Stimulated activated CD8-positive, alpha-beta memory T cell treated with anti-CD3 and anti-CD28 coated beads, Interleukin-4, amount 100 ng/mL, for 4 hours (primary cell): ENCODE results near the gene IQGAP2.
"Not testable (repeated sequence)": the region's sequence is repeated elsewhere in the genome, so short reads cannot be mapped to it uniquely, and the experiment has no call there.

Experiments used
- DNase-seq, 2 donors: peaks; one replicate each; pipeline ENCODE4 v3.0.0-alpha.2; 2020; ENCODE audit warnings: low read depth in 2 of 2, low spot score in 1 of 2

IQGAP2 gene

DNA sequence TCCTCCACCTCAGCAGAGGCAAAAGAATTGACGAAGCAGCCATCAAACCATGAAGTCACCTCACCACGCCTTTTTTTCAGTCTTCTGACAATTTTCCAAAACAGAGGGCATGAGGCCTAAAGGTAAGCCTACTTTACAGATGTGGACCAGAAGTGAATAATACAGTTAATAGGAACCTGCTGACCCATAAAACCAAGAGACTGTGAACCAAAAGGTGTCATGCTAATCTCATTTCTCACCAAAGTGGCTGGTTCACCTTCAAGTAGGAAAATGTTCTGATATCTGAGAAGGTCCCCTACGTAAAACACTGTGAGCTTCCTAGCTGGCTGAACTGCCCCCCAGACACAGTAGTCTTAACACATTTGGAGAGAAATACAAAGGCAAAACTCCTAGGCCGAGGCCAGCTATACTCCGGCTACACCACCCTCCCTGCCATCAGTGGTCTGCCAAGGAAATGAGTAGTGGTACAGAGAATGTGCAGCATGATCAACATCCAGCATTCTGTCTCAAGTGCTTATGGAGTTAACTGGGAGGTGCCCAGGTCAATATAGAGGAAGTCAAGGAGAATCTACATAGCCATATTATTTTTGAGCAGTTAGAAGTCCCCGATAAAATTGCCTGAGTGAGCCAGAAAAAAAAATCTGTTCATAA lies 239.4 kb downstream of the IQGAP2 start:
- DNase-seq: no peak

DNA sequence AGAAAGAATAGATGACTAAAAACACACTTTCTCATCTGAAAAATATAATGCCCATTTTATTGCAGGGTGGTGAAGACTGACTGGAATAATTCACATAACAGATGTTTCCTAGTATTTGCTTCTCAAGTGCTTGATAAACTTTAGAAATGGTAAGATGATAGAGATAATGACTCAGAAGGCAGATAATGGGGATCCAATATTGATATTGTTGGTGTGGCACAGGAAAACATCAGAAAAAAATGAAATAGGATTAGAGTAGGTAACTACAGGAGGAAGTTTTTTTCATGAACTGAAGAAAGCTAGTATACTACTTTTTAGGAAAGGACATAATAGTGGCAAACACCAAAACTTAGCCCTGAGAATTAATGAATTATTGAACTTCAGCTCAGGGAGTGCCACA lies 240.3 kb downstream of the IQGAP2 start:
- no peak for DNase-seq

DNA sequence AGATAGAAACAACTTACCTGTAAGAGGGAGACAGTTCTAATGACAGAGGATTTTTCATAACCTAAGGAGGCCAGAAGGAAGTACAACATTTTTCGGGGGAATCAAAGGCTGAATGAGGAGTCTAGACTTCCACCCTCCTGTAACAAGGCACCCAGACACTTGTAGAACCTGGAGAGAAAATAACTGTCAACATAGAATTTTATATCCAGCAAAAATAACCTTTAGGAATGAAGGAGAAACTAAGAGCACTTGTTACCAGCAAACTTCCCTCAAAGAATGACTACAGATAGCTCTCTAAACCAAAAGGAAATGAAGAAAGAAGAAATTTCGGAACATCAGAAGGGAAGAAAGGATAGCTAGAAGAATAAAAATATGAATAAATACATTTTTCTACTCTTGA lies 246.1 kb downstream of the IQGAP2 start:
- DNase-seq: no peak

DNA sequence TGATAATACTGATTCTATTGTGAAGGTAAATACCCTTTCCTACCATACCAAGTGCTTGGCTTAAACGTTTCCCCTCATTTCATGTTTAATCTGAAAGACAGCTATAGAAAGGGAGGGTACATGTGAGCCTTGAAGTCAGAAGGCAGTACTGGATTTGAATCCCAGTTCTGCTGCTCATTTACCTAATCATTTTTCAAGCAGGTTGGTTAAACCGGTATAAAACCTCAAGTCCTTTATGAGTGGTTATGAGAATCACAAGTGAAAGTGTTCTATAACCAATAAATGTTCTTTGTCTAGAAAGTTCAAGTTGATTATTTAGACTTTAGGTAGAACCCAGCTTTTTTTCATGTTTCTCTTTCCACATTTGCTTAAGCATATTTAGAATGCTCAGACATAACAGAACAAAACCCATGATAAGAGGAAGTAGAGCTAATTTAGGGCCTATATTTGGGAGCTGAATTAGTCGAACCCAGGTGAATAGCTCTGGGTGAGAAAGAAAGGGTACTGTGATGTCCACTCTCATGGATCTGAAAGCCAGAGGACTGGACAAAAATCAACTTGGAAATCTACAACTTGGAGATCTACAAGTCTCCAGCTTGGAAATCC lies 249.8 kb downstream of the IQGAP2 start:
- no peak for DNase-seq

DNA sequence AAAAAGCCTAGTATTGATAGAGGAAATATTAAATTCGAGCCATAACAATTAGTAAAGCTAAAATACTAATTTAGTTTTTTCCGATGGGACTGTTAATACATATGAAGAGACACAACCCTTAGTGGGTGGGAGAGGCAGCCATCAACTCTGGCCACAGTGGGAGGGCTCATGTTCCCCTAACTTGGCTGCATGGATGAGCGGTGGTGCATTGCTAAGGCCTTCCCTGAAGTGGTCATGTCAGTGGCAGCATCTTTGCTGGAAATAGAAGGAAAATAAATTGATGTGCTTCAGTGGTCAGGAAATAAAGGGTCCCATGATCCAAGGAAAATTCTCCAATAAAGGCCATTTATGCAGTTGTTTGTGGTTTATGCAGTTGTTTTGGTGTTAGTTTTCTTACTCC lies 254.0 kb downstream of the IQGAP2 start:
- no peak for DNase-seq

DNA sequence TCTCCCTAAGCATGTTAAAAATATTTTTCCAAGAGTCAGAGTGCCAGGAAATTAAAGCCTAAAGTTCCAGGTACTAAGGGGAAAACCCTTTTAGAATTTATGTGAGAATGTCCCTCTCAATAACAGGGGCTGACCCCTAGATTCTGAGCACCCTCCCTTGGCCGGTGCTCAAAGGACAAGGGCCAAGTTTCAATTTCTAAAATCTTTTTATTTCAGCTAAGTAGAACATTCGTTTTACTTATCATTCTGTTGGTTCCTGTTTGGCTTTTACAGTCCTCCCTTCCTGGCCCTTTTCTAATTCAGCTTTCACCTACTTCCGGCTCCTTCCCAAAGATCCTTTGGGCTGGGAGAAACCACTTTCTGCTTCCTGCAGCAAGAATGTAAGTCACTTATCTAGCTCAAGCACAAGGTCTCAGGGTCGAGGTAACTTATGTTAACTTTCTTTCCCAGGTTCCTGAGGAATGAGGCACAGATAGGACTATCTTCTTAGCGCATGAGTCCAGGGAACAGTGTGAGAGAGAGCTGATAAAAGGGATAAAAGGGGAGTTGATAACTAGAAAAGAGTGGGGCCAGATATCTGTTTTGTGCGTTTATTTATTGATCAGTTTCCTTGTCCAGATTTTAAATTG lies 254.7 kb downstream of the IQGAP2 start:
- no peak for DNase-seq

DNA sequence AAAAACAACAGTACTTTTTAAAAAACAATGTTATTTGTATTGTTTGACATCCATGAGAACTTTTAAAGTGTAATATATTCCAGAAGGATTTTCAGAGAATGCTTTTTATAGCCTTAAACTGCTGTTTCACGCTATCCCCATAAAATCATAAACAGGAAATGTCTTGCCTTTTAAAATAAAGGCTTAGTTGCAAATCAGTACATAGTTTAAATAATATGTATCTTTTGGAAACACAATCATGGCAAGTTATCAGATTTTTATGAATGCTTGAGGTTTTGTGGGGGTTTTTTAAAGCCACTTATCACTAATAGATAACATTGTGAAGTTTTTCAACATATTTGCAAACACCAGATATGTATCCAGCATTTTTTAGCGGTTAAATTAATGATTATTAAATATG lies 257.3 kb downstream of the IQGAP2 start:
- no peak for DNase-seq

DNA sequence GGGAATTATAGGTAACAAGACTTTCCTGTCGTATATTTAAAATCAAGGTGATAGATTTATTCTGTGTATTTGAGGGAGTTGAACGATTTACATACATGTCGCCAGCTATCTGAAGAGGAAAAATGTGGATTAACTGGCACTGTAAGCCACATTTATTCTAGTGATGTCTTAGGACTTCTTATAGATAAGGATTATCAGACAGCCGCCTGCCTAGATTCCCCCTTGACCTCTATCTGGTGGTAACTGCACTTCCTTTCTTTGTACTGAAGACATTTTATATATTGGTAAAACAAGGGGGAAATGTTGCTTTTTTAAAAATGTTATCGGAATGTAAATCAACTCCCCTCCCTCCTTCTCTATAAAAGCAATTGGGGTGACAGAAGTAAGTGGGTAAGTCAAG lies 259.4 kb downstream of the IQGAP2 start:
- no peak for DNase-seq

DNA sequence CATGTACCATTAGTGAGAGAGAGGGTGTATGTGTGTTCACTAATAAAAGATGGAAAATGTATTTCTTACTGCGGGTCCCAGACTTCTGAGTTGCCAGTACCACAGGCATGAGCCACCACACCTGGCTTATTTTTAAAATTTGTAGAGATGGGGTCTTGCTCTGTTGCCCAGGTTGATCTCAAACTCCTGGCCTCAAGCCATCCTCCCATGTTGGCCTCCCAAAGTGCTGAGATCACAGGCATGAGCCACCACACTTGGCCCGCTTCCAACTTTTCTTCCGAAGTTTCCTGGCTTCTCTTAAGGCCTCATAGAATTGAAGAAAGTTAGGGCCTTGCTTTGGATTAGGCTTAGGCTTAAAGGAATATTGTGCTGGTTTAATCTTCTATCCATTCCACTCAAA lies 260.5 kb downstream of the IQGAP2 start:
- no peak for DNase-seq

DNA sequence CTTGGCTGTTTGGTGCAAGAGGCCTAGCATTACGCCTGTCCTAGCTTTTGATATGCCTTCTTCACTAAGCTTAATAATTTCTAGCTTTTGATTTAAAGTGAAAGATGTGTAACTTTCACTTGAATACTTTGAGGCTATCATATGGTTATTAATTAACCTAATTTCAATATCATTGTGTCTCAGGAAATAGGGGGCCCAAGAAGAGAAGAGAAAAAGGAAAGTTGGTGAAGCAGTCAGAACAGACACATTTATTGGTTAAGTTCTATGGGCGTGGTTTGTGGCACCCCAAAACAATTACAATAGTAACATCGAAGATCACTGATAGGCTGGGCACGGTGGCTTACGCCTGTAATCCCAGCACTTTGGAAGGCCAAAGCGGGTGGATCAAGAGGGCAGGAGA lies 261.0 kb downstream of the IQGAP2 start:
- DNase-seq: no peak

DNA sequence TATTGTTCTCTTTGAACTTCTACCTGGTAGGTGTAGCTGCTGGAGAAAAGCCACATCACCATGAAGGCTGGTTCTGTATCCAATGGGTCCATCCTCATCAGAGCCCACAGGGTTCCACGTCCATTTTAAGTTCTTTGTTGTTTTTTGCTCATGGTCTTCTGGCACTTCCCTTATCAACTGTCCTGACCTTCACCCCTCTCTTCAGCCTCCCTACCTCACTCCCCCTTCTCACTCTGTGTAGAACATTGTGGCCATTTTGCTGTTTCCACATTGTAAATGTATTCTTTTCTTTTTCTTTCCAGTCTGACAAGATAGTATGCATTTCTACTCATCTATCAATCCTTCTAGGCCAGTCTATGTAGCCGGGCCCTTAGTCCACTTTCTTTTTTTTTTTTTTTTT lies 264.4 kb downstream of the IQGAP2 start:
- no peak for DNase-seq

DNA sequence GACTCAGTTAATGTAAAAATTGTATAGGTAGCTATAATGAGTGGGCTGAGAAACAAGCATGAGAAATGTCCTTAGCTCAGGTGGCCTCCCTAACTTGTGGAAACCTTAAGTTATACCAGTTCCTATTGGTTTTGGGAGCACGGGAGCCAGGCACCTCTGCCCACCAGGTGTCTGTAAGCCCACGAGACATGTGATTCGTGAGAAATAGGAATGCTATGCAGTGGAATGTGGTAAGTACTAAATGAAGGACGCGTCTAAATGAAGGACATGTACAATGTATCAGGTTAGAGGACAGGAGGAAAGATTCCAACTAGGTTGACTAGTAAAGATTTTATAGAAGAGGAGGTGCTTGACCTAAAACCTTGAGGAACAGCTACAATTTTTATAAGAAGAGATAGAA lies 266.2 kb downstream of the IQGAP2 start:
- DNase-seq: no peak

DNA sequence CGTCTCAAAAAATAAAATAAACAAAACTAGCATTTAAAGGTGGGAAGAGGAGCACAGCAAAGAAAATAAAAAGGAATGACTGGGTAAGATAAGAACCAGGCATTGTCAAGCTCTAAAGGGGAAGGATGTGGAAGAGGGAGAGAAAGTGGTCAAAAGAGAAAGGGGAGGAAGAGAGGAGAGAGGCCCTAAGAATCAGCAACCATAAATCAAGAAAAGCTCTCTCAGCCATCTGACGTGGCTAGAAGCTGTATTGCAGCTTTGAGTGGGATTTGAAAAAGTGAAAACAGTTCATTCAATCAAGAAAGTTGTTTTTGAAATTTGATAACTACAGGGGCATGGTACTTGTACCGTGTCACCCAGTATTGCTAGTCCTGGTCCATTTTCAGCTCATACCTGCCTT lies 267.4 kb downstream of the IQGAP2 start:
- no peak for DNase-seq

DNA sequence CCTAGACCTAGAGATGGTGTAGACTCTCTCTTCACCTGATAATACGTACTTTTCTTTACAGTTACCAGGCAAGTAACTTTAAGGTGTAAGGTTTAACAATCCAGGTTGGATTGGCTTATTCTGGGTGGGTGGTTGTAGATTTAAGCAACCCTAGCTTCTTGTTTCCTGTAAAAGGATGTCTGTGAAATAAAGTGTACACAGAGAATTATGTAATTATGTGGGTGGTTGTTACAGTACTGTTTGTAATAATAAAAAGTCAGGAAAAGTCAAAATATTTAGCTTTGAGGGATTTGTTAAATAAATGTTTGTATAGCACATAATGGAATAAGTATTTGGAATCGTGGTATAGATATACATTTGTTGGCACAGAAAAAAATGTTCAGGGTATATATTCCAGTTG lies 269.2 kb downstream of the IQGAP2 start:
- no peak for DNase-seq

DNA sequence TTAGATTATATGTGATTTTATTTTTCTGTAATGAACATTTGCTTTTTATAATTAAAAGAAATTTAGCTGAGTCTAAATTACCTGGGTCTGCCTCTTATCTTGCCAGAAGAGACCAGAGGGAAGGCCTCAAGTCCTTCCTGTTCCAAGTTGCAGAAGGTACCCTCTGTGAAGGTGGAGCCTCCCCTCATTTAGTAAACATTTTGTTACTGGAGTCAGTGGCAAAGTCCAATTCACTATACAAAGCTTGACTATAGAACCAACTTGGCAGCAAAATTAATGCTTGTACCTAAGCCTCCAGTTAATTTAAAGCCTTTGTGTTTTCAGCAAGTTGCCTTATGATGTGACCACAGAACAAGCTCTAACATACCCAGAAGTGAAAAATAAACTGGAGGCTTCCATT lies 270.0 kb downstream of the IQGAP2 start:
- no peak for DNase-seq

DNA sequence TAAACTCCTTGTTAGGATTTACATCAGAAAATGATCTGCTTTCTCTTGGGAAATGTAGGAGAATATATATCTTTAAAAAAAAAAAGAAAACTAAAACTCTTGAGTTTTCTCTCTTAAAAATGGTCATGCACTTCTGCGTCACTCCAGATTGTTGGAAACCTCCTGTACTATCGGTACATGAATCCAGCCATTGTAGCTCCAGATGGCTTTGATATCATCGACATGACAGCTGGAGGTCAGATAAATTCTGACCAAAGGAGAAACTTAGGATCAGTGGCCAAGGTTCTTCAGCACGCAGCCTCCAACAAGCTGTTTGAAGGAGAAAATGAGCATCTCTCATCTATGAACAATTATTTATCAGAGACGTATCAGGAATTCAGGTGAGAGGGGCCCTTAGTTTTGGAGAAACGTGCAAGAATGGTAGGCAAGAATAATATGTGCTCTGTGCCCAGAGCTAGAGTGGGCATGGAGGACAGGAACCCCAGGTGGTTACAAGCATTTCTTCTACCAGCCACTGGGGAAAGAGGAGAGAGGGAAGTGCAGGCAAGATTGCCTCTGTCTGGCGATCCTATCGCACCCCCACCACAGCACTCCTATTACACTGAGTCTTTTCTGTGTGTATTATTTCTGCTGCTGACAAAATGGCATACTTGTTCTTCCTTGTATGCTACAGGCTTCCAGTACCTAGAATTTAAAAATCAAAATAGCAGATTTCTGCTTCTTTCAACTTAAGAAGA lies 271.4 kb downstream of the IQGAP2 start:
- no peak for DNase-seq

DNA sequence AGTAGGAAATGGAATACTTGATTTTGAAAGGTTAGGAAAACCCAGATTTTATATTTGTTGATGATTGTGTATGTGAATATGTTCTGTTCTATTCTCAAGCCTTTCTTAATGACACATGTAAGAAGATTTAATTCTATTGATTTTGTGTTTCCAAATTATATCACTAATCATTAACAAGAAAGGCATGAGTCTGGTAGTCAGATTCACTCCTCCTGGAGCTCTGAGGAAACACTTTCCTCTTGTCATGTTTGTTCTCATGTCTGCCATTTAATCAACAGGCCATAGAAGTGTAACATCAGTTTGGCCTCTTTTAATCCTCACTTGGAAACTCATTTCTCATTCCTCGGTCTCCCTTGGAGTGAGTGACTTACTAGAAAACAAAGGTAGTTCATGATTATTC lies 272.3 kb downstream of the IQGAP2 start:
- no peak for DNase-seq

DNA sequence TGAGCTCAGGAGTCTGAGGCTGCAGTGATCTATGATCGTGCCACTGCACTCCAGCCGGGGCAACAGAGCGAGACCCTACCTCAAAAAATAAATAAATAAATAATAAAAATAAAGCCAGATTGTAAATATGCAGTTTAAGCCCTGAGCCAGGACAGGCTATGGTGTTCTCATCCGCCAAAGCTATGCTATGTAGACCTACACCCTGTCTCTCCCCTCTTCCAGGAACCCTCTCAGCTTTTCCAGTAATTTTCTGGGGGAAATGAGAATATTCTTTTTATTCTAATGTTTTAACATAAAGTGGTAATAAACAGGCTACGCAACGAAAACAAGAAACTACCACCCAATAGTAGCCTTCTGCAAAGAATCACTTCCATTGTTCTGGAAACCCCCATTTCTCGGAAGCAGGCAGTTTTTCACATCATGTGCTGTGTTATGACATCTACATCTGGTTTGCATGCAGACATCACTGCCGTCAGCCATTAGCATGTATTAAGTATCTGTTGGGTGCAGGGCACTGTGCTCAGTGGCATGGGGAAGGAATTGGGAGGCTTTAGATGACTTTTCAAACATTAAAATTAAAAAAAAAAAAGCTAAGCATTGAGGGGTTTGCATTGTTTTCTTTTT lies 274.9 kb downstream of the IQGAP2 start:
- DNase-seq: no peak

DNA sequence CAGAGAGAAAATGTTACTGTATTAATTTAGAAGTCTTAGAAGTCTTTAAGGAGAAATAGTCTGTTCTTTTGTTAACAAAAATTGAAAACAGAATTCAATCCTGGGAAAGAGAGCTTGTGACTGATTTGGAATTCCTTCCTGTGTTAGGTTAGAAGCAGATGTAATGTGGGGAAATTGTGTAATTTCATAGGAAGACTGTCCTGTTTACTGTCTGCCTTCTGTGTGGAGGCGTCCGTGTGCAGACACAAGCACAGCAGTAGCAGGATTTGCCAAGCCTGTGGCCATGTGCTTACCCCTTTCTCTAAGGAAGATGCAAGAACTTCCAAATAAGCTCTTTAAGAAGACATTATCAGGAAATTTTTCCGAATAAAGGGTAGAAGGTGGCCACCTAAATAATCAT lies 276.1 kb downstream of the IQGAP2 start:
- DNase-seq: no peak

DNA sequence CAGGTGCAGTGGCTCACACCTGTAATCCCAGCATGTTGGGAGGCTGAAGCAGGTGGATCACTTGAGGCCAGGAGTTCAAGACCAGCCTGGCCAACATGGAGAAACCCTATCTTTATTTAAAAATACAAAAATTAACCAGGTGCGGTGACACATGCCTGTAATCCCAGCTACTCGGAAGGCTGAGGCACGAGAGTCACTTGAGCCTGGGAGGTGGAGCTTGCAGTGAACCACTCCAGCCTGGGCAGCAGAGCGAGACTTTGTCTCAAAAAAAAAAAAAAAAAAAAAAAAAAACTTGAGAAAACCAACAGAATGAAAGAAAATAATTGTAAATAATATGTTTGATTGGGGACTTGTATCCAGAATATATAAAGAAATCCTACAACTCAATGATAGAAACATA lies 277.7 kb downstream of the IQGAP2 start:
- DNase-seq: not testable (repeated sequence)

DNA sequence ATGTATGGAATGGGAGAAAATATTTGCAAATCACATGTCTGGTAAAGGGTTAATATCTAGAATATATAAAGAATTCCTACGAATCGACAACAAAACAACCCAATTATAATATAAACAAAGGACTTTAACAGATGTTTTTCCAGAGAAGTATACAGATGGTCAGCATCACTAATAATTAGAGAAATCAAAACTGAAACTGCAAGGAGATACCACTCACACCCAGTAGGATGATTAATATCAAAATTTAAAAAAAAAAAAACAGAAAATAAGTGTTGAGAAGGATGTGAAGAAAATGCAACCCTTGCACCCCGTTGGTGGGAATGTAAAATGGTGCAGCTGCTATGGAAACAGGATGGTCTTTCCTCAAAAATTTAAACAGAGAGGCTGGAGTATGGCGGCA lies 278.2 kb downstream of the IQGAP2 start:
- DNase-seq: no peak

DNA sequence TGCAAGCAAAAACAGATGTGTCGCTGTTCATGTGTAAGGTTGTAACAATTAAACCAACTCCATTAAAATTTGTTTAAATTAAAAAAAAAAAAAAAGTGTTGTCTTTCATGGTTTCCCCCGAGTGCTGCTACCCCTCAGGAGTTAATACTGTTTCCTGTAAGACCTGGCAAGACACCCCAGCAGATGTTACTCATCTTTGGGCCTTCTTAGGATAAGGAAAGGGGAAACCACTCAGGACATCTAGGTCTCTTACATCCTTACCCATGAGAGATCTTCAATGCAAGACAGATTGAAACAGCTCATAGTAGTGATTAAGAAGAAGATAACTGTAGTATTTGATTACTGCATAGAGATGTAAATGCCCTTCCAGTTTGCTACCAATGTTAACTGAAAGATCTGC lies 279.3 kb downstream of the IQGAP2 start:
- no peak for DNase-seq
